Testis (tissue), 3 donors: ENCODE data around the gene NLRP2B. TPM values are rescaled to one million over a fixed set of nuclear protein-coding genes. Genes with fewer than 3 reads are reported as not detected.

Experiments used
- DNase-seq: peaks from one replicate; pipeline ENCODE4 v3.0.0-alpha.2; 2019
- H3K27ac ChIP-seq, 2 donors: fragments of 200-600 bp; sonication (generic); one replicate each; pipeline ENCODE4 v1.5.1; 2019
- H3K27me3 ChIP-seq: fragments of 200-600 bp; sonication (generic); one replicate; pipeline ENCODE4 v1.5.1; 2019
- H3K36me3 ChIP-seq: fragments of 200-600 bp; sonication (generic); one replicate; pipeline ENCODE4 v1.5.1; 2017; ENCODE audit warnings: low read depth; ENCODE audit errors: missing control alignments
- H3K4me1 ChIP-seq: fragments of 200-600 bp; sonication (generic); one replicate; pipeline ENCODE4 v1.5.1; 2019
- H3K4me3 ChIP-seq, 2 donors: fragments of 200-600 bp; sonication (generic); one replicate each; pipeline ENCODE4 v1.5.1; 2017 to 2019
- H3K9me3 ChIP-seq: fragments of 200-600 bp; sonication (generic); one replicate; pipeline ENCODE4 v1.5.1; 2017
- CTCF ChIP-seq, 3 experiments: fragments of 450-650 bp in 2 of 3; fragments of 200-600 bp in 1 of 3; sonication (generic) in 1 of 3; IDR thresholded peaks; one replicate each; pipeline ENCODE4 v1.5.1; 2016 to 2019; ENCODE audit warnings: antibody characterized with exemption in 3 of 3, mild to moderate bottlenecking in 2 of 3, moderate library complexity in 1 of 3
- POLR2A ChIP-seq: fragments of 450-650 bp; IDR thresholded peaks from one replicate; pipeline ENCODE4 v1.6.1; 2017; ENCODE audit warnings: antibody characterized with exemption, mild to moderate bottlenecking, moderate library complexity
- WGBS, 2 donors: methylation state at CpG; one replicate each; pipeline ENCODE4 v1.1.5; 2018; 5-methylcytosine and 5-hydroxymethylcytosine counted together
- intact Hi-C: fragments of 100-400 bp; cut with DNase I; formaldehyde crosslinking; loops from one replicate; pipeline ENCODE4 v1.15.1; 2023; ENCODE audit warnings: low total_unique reads
- polyA plus RNA-seq: library from polyadenylated mRNA; stranded (reverse); fragments of 350-450 nt; fragmentation: Illumina TruSeq; extraction: RNeasy Lipid Tissue Mini Kit (QIAGEN cat#74804); gene quantifications from one replicate; pipeline ENCODE4 v1.2.3, GENCODE V29; 2014; ENCODE audit warnings: low read depth, low replicate concordance; ENCODE audit not compliant: insufficient read depth
- total RNA-seq, 2 donors: library from RNA; depleted of rRNA; stranded (reverse); fragments of >200 nt; gene quantifications; one replicate each; pipeline ENCODE4 v1.2.3, GENCODE V29; 2016

NLRP2B gene
- total and polyA plus RNA-seq, 3 donors from 2014 or later = not detected

GRCh38 chrX:57675320-57675719, 4.7 kb downstream of the NLRP2B start:
- no peak for DNase-seq
- H3K4me3 ChIP-seq = no peak overlapping the region
- no peaks in the 10 kb centered on the region for H3K9me3 ChIP-seq
- TF ChIP-seq CTCF (IDR thresholded peaks at IDR 0.05) (no peak), POLR2A (no peak)
- no peaks in the 10 kb centered on the region for H3K36me3 ChIP-seq
- intact Hi-C loops = no loop called here
- H3K4me1 ChIP-seq = no peaks in the 10 kb centered on the region
- 78 to 83% methylated on average over 2 of the region's 2 CpGs for WGBS, 2 donors
- no peak overlapping the region for H3K27ac ChIP-seq
- H3K27me3 ChIP-seq = no peaks in the 10 kb centered on the region

GRCh38 chrX:57674861-57675260, 5.2 kb downstream of the NLRP2B start:
- intact Hi-C loops = no loop called here
- no peaks in the 10 kb centered on the region for H3K4me1 ChIP-seq
- TF ChIP-seq CTCF (IDR thresholded peaks at IDR 0.05) (no peak), POLR2A (no peak)
- 67 to 80% methylated on average over 5 of the region's 5 CpGs for WGBS, 2 donors
- H3K27me3 ChIP-seq = no peaks in the 10 kb centered on the region
- no peak for DNase-seq
- H3K36me3 ChIP-seq = no peaks in the 10 kb centered on the region
- no peak overlapping the region for H3K27ac ChIP-seq
- no peak overlapping the region for H3K4me3 ChIP-seq
- no peaks in the 10 kb centered on the region for H3K9me3 ChIP-seq

GRCh38 chrX:57669961-57670360, 10.1 kb downstream of the NLRP2B start:
- Histone ChIP-seq H3K27ac (no peak overlapping the region), H3K27me3 (no peaks in the 10 kb centered on the region), H3K9me3 (no peaks in the 10 kb centered on the region), H3K4me3 (no peak overlapping the region), H3K4me1 (no peaks in the 10 kb centered on the region), H3K36me3 (no peaks in the 10 kb centered on the region)
- intact Hi-C loops = no loop called here
- DNase-seq = no peak
- no peak for TF ChIP-seq POLR2A
- no peak for TF ChIP-seq CTCF (IDR thresholded peaks at IDR 0.05)
- 71% methylated on average over 1 of the region's 1 CpG; no CpG with 5 or more reads in 1 of the 2 donors for WGBS, 2 donors

GRCh38 chrX:57667010-57667409, 13.1 kb downstream of the NLRP2B start:
- Histone ChIP-seq H3K4me3 (no peak overlapping the region), H3K27me3 (no peaks in the 10 kb centered on the region), H3K4me1 (no peaks in the 10 kb centered on the region), H3K9me3 (no peaks in the 10 kb centered on the region), H3K36me3 (no peaks in the 10 kb centered on the region), H3K27ac (no peak overlapping the region)
- TF ChIP-seq CTCF (IDR thresholded peaks at IDR 0.05) = no peak
- no peak for TF ChIP-seq POLR2A
- intact Hi-C loops = no loop called here
- DNase-seq = no peak
- 21 to 40% methylated on average over 1 of the region's 1 CpG for WGBS, 2 donors

GRCh38 chrX:57655065-57655464, 25.0 kb downstream of the NLRP2B start:
- Histone ChIP-seq H3K4me3 (no peak overlapping the region), H3K9me3 (no peaks in the 10 kb centered on the region), H3K27me3 (no peaks in the 10 kb centered on the region), H3K27ac (no peak overlapping the region), H3K4me1 (no peaks in the 10 kb centered on the region), H3K36me3 (no peaks in the 10 kb centered on the region)
- WGBS, 2 donors = 82 to 100% methylated on average over 1 to 2 of the region's 2 CpGs
- no peak for TF ChIP-seq CTCF (IDR thresholded peaks at IDR 0.05)
- TF ChIP-seq POLR2A = no peak
- intact Hi-C loops = no loop called here
- no peak for DNase-seq
